PFSK-1 (cell line): ENCODE measurements around the gene MAP3K7.

ENCODE experiments used
- POLR2AphosphoS5 ChIP-seq: IDR thresholded peaks from 2 replicates; pipeline ENCODE4 v1.6.1; 2012; ENCODE audit warnings: low read depth, mild to moderate bottlenecking, control low read depth, low read length, moderate library complexity
- SIN3A ChIP-seq: IDR thresholded peaks from 2 replicates; pipeline ENCODE4 v1.6.1; 2012; ENCODE audit warnings: mild to moderate bottlenecking, low read length, moderate library complexity, borderline replicate concordance; ENCODE audit not compliant: insufficient read depth
- TF ChIP-seq, protein P1 (sequence below), 2 experiments: IDR thresholded peaks; 2 replicates each; pipeline versions ENCODE4 v1.6.1 to v1.8.0; 2011 to 2012; ENCODE audit warnings: low read depth in 2 of 2, low read length in 2 of 2, control low read depth in 1 of 2, inconsistent platforms in 1 of 2, mild to moderate bottlenecking in 1 of 2, moderate library complexity in 1 of 2; ENCODE audit not compliant: insufficient read depth in 1 of 2

DNA sequence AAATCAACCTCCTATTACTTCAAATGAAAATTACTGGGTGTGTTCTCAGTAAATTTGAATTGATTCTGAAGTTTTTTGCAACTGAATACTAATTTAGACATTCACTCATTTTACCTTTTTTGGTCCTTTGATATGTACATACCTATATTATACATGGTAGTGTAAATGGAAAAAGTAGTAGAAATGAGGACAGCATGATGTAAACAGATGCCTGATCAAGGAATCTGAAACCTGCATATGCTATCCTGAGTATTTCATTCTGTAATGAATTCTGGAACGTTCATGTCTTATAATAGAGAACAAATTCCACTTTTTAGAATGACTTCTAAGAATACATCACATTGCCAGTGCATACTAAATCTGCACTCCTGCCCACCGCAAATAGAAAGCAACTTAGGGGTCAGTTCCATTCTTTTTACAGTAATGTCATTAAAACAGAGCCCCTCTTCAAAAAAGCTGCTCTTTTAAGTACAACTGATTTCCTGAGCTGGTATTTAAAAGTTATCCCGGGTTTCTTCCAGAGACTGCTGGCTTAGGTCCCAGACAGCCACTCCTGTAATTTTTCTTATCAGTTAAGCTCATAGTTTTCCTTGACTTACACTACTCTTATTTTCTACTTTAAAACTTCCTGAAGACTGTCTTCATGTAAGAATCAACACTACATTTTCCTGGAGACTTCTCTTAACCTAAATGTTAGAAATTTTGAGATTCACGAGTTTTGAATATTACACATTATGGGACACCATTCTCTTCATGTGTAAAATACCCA, 48.4 kb downstream of the MAP3K7 start:
- TF ChIP-seq SIN3A (no peak), POLR2AphosphoS5 (no peak)
- TF ChIP-seq, protein P1, sequence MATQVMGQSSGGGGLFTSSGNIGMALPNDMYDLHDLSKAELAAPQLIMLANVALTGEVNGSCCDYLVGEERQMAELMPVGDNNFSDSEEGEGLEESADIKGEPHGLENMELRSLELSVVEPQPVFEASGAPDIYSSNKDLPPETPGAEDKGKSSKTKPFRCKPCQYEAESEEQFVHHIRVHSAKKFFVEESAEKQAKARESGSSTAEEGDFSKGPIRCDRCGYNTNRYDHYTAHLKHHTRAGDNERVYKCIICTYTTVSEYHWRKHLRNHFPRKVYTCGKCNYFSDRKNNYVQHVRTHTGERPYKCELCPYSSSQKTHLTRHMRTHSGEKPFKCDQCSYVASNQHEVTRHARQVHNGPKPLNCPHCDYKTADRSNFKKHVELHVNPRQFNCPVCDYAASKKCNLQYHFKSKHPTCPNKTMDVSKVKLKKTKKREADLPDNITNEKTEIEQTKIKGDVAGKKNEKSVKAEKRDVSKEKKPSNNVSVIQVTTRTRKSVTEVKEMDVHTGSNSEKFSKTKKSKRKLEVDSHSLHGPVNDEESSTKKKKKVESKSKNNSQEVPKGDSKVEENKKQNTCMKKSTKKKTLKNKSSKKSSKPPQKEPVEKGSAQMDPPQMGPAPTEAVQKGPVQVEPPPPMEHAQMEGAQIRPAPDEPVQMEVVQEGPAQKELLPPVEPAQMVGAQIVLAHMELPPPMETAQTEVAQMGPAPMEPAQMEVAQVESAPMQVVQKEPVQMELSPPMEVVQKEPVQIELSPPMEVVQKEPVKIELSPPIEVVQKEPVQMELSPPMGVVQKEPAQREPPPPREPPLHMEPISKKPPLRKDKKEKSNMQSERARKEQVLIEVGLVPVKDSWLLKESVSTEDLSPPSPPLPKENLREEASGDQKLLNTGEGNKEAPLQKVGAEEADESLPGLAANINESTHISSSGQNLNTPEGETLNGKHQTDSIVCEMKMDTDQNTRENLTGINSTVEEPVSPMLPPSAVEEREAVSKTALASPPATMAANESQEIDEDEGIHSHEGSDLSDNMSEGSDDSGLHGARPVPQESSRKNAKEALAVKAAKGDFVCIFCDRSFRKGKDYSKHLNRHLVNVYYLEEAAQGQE (IDR thresholded peaks at IDR 0.05; ENCODE audit: insufficient read depth in 1 of 2, low read depth in 2 of 2, low read length in 2 of 2): no peak
